ENCODE measurements around the gene RGPD6. TPM values are rescaled to one million over a fixed set of nuclear protein-coding genes. Genes with fewer than 3 reads are reported as not detected.
"Not testable (repeated sequence)": the region's sequence is repeated elsewhere in the genome, so short reads cannot be mapped to it uniquely, and the experiment has no call there.

RGPD6 gene
- total RNA-seq, 1 experiment from 2014 or later: 28.0 TPM

DNA sequence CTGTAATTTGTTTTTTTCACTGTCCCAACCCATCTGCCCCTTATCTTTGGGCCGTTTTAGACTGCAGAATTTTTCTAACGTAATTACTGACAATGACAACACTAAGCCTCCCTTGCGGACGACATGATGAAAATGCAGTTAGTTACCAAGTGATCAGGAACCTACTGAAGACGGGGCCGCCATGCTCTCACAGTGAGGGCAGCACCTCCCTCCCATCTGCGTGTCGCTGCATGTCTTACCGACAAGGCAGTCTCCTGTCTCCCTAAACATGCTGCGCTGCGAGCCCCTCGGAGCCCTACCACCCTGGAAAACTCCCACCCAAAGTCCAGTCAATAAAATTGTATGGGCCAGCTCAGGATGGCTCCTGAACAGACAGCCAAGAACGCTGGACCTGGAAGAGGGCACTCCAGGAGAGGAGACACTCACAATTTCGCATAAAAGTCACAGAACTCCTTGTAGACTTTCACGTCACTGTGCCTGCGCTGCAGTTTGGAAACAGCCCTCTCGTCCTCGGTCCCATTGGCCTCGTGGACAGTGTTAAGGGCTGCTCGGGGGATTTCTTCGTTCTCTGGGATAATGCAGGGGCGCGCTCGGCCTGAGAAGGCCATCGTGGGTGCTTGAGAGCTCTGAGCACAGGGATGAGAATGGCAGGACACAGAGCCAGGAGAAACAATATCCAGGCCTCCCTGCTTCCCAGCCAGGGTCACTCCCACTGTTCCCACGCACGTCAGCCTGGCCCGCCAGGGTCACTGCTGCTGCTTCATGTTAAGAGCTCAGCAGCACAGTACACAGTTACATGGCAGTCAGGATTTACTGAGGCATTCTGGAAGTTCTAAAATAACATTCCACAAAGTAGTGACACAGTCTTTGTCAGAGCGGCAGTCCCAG lies 104.6 kb downstream of the RGPD6 start, which contains the start of gene LIMS4:
LIMS4 (minus strand) TSS at position 646 of the 888 bp plus-strand sequence; CDS start at position 608, 38 bp downstream.
- H3K27ac ChIP-seq (ENCODE audit: low read length); H3K79me2 ChIP-seq (ENCODE audit: low read length); DNase-seq; H4K20me1 ChIP-seq (ENCODE audit: low read length); H3K9me3 ChIP-seq (ENCODE audit: low read length); H3K4me1 ChIP-seq (ENCODE audit: insufficient read depth, low read length); H3K9ac ChIP-seq (ENCODE audit: low read length); H3K4me3 ChIP-seq (ENCODE audit: low read length); ATAC-seq; H3K27me3 ChIP-seq (ENCODE audit: low read length); H3K9me2 ChIP-seq (replicated peaks; ENCODE audit: low read length); H2AFZ ChIP-seq (ENCODE audit: low read length); H3K4me2 ChIP-seq (ENCODE audit: low read length); POLR2A ChIA-PET (ENCODE audit: unreplicated experiment); CTCF ChIA-PET; intact Hi-C loops (cut with micrococcal nuclease); H3K36me3 ChIP-seq (ENCODE audit: low read depth, low read length); H3F3A ChIP-seq (ENCODE audit: low read length, unreplicated experiment); BruUV-seq (replicated peaks): not testable (repeated sequence)

DNA sequence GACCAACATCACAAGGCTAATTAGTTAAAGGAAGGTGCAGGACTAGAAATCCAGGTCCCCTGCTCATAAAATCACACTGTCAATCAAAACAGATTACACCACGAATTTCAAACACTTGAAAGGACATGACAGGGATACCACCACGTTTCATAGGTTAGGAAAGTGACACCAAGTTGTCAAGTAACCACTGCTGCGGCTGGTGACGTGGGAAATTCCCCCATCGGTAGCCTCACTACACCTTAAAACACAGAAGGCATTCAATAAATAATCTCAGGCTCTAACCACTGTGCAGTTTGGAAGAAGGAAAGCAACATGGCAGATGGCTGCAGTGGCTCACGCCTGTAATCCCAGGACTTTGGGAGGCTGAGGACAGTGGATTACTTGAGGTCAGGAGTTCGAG lies 108.1 kb downstream of the RGPD6 start:
- intact Hi-C loops (cut with micrococcal nuclease); H3K9me3 ChIP-seq (ENCODE audit: low read length); POLR2A ChIA-PET (ENCODE audit: unreplicated experiment); H3K4me3 ChIP-seq (ENCODE audit: low read length); ATAC-seq; H3K79me2 ChIP-seq (ENCODE audit: low read length); H3K4me2 ChIP-seq (ENCODE audit: low read length); H4K20me1 ChIP-seq (ENCODE audit: low read length); H3K4me1 ChIP-seq (ENCODE audit: insufficient read depth, low read length); H3K27ac ChIP-seq (ENCODE audit: low read length); H3K36me3 ChIP-seq (ENCODE audit: low read depth, low read length); H3K9me2 ChIP-seq (replicated peaks; ENCODE audit: low read length); H3K9ac ChIP-seq (ENCODE audit: low read length); H3F3A ChIP-seq (ENCODE audit: low read length, unreplicated experiment); CTCF ChIA-PET; DNase-seq; H3K27me3 ChIP-seq (ENCODE audit: low read length); H2AFZ ChIP-seq (ENCODE audit: low read length); BruUV-seq (replicated peaks): not testable (repeated sequence)

DNA sequence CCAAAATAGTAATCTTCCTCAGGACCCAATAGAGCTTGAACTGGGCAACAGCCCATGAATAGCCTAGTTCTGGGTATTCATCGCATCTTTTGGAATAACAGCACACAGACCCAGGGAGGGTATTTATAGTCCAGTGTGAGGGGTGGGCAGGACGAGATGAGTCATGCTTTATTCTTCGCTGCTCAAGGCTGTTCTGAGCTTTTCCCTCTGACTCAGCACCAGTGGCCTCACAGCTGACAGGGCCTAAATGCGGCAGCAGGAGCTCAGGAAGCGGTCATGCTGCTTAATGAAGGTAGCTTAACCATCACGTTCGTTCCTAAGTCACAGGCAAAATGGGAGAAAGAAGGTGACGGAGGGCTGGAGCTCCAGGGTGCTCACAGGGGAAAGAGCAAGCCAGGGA lies 111.7 kb downstream of the RGPD6 start:
- H3F3A ChIP-seq (ENCODE audit: low read length, unreplicated experiment); POLR2A ChIA-PET (ENCODE audit: unreplicated experiment); H4K20me1 ChIP-seq (ENCODE audit: low read length); H3K9ac ChIP-seq (ENCODE audit: low read length); H3K4me2 ChIP-seq (ENCODE audit: low read length); H2AFZ ChIP-seq (ENCODE audit: low read length); DNase-seq; H3K4me1 ChIP-seq (ENCODE audit: insufficient read depth, low read length); H3K36me3 ChIP-seq (ENCODE audit: low read depth, low read length); H3K27ac ChIP-seq (ENCODE audit: low read length); H3K9me2 ChIP-seq (replicated peaks; ENCODE audit: low read length); H3K9me3 ChIP-seq (ENCODE audit: low read length); CTCF ChIA-PET; BruUV-seq (replicated peaks); H3K79me2 ChIP-seq (ENCODE audit: low read length); H3K27me3 ChIP-seq (ENCODE audit: low read length); intact Hi-C loops (cut with micrococcal nuclease); H3K4me3 ChIP-seq (ENCODE audit: low read length): not testable (repeated sequence)
- ATAC-seq: peak; percentile 93

Other genes with a start within 250 kb of the RGPD6 start
- gene LIMS4, start 104.4 kb downstream of the RGPD6 start, total RNA-seq (2014; rRNA removed): 0.33 TPM in 1 of 2 replicates, not detected in the other
- 80.1 and 89.8 TPM in 2 replicates for gene BUB1, start 100.8 kb upstream of the RGPD6 start, total RNA-seq (2014; rRNA removed)
- 15.5 and 16.3 TPM in 2 replicates for gene ACOXL, start 155.4 kb upstream of the RGPD6 start, total RNA-seq (2014; rRNA removed)